Astrocyte of the cerebellum (primary cell): ENCODE measurements around the gene GUCD1.

Experiments
- DNase-seq: peaks from one replicate; pipeline ENCODE4 v3.0.0-alpha.2; 2011; ENCODE audit warnings: low read depth
- H3K4me3 ChIP-seq: 2 replicates; pipeline ENCODE4 v1.5.1; 2011; ENCODE audit warnings: mild to moderate bottlenecking, low read depth, low read length, moderate library complexity
- CTCF ChIP-seq: IDR thresholded peaks from 2 replicates; pipeline ENCODE4 v1.5.1; 2012; ENCODE audit warnings: low read length, low read depth, moderate library complexity, mild to moderate bottlenecking; ENCODE audit errors: missing control alignments
- in situ Hi-C: cut with HindIII; loops from 2 replicates; pipeline ENCODE4 v1.10.0; 2017; ENCODE audit warnings: low sequenced_read_pairs

The GUCD1 gene

DNA sequence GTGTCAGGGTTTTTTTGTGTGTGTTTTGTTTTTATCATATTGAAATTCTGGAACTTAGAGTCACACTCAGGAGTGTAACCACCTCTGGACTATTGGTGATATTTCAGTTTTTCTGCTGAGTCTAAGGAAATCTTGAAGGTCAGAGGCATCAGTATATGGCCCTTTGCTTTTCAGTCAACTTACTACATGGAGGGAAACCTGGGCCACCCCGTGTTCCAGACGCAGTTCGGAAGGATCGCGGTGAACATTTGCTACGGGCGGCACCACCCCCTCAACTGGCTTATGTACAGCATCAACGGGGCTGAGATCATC, 40.0 kb downstream of the GUCD1 start:
- DNase-seq, result no peak
- H3K4me3 ChIP-seq, result no peak overlapping the region
- no peak for TF ChIP-seq CTCF
- in situ Hi-C loops, result no loop called here

GRCh38 chr22:24514241-24515026, 40.5 kb downstream of the GUCD1 start:
- no peak overlapping the region for H3K4me3 ChIP-seq
- no peak for DNase-seq
- no peak for TF ChIP-seq CTCF
- in situ Hi-C loops, result loop anchor here (5.0 kb wide), 1 partner anchor 72 kb away; no protein-coding TSS in a partner anchor

DNA sequence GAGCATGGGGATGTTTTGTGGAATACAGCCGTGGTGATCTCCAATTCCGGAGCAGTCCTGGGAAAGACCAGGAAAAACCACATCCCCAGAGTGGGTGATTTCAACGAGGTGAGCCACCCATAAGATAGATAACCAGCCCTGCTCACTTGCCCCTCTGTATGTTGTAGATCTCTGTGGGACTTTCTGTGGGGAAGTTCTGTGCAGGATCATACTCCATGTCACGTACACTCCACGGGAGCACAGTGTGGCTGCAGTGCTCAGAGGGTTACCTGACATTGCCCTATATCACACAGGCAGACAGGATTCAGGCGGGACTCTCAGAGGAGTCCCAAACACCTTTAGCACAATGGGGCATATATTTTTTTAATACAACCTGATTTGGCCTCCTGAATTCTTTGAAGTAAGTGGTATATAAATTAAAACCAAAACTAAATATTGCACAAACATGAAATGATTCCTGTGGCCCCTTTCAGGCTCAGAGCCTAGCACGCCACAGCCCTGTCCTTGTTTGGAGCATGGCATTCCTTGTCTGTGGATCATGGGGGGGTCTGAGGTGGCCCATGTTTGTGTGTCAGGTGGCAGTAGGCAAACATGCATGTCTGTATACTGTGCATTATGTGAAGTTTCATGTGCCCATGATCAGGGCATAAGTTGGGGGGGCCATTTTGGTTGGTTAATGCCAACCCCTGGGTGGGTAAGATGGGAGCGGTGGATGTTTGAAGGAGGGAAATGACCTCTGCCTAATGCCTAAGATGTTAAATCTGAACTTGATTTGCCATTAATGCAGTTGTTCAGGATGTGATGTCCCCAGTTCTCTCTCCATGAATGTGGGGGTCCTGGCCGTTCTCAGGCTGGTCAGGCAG, 41.3 kb downstream of the GUCD1 start:
- H3K4me3 ChIP-seq, result no peak overlapping the region
- no peak for TF ChIP-seq CTCF
- DNase-seq, result no peak
- in situ Hi-C loops, result loop anchor here (5.0 kb wide), 1 partner anchor 71 kb away; no protein-coding TSS in a partner anchor

DNA sequence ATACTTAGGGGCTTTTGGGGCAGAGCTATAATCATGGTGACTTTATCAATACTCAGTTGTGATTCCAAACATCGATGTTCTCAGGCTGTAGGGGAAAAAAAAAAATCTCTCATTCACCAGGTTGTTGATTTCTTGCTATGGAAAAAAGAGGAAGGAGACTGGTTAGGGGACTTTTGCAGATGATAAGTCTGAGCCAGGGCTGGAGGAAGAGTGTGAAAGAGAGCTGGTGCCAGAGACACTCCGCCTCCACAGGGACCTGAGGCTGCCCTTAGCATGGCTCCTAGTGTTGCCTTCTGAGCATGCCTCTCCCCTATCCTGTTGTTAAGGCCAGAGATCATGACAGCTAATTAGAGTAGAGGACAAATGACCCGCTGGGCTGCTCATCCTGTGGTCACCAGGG, 42.9 kb downstream of the GUCD1 start:
- DNase-seq, result no peak
- no peak for TF ChIP-seq CTCF
- no peak overlapping the region for H3K4me3 ChIP-seq
- in situ Hi-C loops, result loop anchor here (5.0 kb wide), 1 partner anchor 70 kb away; no protein-coding TSS in a partner anchor

DNA sequence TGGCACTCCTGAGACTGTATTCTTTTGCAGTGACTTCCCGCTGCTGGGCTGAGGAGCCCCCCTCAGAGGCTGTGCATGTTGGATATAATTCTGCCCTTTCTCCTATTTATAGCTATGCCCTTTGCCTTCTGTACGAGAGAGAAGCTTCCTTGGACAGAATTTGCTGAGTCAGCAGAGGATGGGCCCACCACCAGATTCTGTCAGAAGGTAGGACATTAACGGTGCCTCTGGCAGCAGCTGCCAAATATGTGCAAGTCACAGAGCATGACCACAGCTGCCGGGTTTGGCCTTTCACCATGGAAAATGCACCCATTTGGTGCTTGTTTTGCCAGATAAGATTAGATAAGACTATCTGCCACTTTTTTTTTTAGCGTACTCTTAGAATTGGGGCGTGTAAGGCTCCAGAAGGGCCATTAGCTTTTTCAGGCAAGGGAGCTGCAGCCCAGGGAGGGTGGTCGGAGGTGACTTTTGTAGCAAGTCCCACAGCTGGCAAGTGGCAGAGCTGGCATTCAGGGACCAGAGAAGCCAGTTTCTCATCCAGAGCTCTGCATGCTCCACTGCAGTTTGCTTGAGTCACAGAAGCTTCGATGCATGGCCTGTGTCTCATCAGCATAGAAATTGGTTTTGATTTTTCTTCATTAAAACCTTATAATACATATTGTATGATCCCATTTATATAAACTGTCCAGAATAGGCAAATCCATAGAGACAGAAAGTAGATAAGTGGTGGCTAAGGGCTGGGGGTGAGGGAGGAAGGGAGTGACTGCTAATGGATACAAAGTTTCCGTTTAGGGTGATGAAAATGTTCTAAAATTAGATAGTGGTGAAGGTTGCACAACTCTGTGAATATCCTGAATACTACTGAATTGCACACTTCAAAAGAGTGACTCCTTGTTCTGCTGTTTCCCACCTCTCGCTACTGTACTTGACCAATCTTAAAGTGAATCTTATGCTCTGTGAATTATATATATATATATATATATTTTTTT, 44.0 kb downstream of the GUCD1 start:
- H3K4me3 ChIP-seq, result no peak overlapping the region
- no peak for DNase-seq
- in situ Hi-C loops, result loop anchor here (5.0 kb wide), 1 partner anchor 69 kb away; no protein-coding TSS in a partner anchor
- no peak for TF ChIP-seq CTCF

- no peak overlapping the region for H3K4me3 ChIP-seq
- in situ Hi-C loops, result no loop called here
- no peak for DNase-seq
- no peak for TF ChIP-seq CTCF
These were observed 47.2 kb downstream of the GUCD1 start for GRCh38 chr22:24507716-24508115.
